Posterior cingulate gyrus (tissue), 11 donors: Measurements from ENCODE around the gene NANOGP8.

Experiments
- DNase-seq, 10 donors: peaks; one replicate each; pipeline versions ENCODE4 v3.0.0 to v3.0.0-alpha.2; 2020 to 2021; ENCODE audit warnings: mixed read lengths in 3 of 10
- intact Hi-C: fragments of 100-400 bp; cut with DNase I; formaldehyde crosslinking; loops from one replicate; pipeline ENCODE4 v1.15.1; 2023

NANOGP8 gene

DNA sequence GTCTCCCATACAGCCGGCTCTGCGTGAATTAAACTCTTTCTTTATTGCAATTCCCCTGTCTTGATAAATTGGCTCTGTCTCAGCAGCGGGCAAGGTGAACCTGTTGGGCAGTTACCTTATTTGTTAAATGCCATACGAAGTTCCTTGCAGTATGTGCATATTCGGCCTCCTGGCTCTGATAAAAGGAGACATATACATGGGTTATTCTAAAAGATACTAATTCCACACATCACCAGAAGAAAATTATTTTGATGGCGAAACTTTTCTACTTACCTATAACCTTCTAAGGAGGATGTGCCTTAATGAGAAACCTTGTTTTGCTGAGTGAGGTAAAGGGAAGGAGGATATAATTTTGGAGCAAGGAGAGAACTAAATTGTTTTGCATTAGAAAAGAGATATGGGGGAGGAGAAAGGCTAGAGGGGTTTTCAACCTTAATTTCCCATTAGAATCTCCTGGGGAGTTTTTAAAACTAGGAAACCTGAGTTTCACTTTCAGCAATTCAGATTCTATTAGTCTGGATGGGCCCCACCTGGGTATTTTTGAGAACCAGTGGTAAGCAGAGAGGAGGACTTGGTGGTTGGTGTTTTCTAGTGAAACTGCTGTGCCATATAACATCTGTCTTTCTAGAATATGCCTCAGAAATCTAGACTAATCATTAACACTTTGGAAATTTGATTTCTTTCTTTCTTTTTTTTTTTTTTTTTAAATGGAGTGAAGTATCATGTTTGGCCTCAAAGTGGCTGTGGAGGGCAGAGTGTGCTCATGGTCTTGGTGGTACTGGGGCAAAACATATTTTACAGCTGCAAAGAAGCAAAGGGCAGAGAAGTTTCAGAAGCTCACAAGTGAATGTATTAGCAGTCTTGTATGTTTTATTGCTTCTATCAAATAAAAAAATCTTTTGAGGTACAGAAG, 23.0 kb downstream of the NANOGP8 start:
- intact Hi-C loops: no loop called here
- no peak for DNase-seq

DNA sequence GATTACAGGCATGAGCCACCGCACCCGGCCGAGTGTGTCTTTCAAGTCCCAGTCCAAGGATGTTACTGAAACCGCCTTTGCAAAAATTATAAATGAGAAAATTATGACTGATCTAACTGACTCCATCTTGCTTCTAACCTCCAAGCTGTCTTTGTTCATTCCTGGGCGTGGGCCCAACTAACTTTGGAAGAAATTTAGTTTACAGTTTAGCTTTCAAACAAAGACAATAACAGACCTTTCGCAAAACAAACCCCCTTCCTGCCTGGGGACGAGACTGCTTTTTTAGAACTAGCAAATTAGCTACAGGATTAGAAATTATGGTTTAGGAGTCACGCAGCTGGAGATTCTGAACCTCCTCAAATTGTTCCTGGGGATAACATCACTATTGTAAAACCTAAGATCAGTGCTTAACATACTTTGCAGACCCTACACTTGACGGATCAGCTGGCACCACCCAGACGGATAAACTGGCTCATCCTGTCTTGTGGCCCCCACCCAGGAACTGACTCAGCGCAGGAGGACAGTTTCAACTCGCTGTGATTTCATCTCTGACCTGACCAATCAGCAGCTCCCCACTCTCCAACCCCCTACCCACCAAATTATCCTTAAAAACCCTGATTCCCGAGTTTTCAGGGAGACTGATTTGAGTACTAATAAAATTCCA, 23.8 kb downstream of the NANOGP8 start:
- intact Hi-C loops: no loop called here
- DNase-seq: no peak

DNA sequence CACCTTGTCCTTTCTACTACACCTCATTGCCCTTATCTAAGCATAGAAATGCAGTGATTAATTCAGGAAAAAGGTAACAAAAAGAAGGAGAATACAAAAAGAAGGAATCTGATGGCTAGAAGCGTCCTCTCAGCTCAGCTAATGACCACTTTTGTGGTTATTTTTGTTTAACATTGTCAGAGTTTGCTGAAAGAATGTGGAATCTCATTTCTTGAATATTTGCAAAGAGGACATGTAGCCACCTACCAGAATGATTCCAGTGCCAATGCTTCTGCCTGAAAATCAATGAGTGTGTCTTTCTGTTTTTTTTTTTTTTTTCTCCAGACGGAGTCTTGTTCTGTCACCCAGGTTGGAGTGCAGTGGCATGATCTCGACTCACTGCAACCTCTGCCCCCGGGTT, 24.5 kb downstream of the NANOGP8 start:
- no peak for DNase-seq
- intact Hi-C loops: no loop called here

DNA sequence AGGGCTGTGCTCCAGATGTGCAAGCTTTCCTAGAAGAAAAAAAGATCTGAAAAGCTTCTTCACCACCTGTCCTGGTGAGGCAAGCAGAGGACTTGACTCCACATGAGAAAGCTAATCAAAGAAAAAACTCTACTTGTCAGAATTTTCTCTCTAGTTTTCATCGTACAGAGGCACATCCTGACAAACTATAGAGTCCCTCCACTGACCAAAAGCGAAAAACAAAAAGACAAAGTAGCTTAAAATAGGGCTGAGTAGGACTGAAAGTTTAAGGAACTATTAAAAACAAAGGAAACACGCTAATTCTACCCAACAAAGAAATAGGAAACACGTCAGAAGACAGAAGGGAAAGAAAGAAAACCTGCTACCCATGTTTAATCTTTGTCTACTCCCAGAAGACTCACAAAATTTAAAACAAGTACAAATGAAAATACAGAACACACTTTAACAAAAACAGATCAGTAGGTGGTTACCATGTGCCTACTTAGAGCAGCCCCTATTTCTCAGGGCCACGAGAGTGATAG, 26.5 kb downstream of the NANOGP8 start:
- DNase-seq: no peak
- intact Hi-C loops: no loop called here

DNA sequence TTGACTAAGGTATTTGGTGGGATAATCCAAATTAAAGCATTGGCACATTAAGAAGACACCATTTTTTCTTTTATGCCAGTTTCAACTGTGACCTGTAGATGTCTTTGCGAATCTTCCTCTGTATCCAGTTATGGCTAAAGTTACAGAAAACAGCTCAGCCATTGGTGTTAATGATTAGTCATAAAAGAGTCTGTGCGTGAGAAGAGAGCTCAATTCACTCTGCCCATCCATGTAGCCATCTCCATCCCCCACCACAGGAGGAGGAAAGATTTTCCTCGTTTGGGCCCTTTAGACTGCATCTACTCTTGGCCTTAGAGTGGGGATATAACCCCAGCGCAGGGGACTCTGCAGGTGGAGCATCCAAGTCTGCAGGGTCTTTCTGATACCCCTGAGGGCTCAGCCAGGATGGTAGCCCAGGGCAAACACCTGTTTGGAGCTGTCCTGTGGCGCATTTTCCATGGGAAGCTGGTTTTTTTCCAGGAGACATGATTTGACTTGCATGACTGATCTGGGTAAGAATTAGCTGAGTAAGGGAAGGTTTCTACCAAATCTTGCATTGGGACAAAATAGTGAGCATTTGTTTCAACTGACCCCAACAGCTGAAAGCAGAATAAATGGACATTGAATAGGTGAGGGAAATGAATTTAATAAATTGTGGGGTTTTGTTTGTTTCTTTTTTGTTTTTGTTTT, 29.5 kb downstream of the NANOGP8 start:
- intact Hi-C loops: no loop called here

DNA sequence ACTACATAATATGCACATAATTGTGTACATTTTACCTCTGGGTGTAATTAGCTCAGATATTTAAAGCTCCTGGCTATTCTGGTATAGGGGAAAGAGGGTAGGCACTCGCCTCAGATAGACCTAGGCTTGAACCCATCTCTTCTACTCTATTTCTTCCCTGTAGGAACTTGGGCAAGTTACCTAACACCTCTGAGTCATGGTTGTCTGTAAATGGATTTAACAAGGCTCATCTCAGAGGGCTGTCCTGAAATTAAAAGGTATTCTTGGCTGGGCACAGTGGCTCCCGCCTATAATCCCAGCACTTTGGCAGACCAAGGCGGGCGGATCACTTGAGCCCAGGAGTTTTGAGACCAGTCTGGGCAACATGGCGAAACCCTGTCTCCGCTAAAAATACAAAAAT, 30.7 kb downstream of the NANOGP8 start:
- no peak for DNase-seq
- intact Hi-C loops: no loop called here

More for the DNA sequence above, 29.5 kb downstream of the NANOGP8 start:
- DNase-seq: no peak

DNA sequence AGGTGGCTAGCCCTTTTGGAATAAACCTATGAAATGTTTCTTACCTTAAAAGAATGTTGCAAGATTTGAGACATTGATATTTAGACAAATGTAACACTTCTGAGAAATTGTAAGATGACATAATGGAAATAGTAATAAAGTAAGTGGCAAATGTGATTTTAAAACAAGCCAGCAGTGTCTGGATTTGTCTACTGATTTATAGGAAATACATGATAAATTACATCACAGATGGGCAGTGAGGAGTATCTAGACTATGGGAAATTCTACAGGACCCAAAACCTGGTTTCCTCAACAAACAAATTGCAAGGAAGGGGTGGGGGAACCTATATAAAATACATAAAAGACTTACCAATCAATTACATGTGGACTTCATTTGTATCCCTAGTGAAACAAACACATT, 37.1 kb downstream of the NANOGP8 start:
- DNase-seq: no peak
- intact Hi-C loops: no loop called here

DNA sequence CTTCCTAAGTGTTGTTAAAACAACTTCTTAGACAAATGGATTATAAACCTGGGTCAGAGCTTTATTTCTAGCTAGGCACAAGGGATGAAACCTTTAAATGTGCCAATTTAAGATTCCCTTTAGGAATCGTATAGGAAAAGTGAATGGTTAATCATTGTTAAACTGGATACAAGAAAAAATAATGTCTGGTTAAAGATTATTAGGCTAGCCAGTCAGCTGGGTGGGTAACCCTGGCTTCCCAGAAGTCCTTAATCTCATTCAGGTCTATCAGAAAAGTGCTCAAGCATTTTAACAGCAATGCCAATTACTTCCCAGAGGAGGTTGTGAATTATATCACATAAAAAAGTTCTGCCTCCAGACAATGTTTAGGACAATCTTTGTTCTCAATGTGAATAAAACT, 37.6 kb downstream of the NANOGP8 start:
- intact Hi-C loops: no loop called here

DNA sequence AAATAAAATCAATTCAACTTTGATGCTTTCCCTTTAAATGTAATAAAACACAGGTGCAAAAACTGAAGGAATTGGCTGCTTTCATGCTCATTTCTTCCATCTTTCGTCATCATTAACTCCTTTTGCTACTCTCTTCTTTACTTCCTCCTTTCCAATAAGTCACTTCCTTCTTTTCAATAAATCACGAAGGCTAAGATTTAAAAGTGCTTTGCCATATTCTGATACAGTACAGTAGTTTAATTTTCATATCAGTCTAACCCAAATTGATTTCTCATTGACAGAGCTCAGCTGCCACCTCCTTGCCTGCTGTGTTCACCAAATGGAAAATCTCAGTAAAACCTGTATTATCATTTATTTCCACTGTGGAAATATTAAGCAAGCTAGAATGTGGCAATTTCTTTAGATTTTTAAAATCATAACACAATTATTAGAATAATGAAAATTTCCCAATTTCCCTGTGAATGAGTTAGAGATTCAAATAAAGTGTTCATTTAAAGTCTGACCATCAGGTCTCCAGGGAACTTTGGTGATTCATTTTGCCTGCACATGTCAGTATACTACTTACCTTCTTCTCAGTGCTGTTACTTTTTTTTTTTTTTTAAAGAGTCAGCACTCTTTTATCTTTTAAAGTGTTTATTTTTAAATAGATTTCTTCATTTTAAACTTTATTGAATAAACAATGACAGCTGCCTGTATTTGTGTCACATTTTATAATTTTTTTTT, 41.6 kb downstream of the NANOGP8 start:
- DNase-seq: no peak
- intact Hi-C loops: no loop called here

More for the DNA sequence above, 37.6 kb downstream of the NANOGP8 start:
- no peak for DNase-seq

DNA sequence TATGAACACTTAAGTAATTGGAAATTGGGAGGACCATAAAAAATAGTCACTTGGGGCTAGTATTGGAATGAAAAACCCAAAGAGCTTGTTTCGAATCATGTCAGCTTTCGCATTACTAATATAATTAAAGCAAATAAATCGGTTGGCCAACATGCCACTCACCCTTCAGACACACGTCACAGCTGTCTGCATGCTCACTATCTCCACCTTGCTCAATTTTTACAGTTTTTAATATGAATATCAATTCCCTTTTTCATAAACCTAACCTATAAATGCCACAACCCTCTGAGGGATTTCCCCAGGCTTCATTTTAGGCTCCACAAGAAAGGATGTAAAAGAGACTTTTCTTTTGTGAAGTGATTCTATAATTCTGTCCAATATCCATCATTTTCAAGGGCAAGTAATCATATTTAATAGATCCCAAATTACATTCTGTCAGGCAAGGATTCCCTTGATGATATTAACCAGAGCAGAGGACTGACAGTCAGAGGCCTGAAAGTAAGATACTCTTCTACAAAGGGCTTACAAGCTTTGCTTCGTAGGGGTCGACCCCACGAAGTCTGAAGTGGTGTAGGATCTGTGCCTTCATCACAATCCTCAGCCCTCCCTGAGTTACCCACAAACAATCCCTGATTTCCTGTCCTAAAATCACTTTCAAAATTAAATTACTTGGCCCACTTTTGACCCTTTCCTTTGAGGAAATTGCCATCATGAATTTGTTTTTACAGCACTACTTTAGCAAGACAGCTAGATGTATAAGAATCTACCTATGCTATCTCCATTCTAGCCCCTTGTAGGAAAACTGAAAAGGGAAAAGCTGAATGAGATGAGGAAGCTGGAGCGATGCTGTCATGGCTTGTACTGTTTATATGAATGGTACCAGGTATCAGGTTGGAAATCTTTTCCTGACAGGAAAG, 44.5 kb downstream of the NANOGP8 start:
- intact Hi-C loops: no loop called here

DNA sequence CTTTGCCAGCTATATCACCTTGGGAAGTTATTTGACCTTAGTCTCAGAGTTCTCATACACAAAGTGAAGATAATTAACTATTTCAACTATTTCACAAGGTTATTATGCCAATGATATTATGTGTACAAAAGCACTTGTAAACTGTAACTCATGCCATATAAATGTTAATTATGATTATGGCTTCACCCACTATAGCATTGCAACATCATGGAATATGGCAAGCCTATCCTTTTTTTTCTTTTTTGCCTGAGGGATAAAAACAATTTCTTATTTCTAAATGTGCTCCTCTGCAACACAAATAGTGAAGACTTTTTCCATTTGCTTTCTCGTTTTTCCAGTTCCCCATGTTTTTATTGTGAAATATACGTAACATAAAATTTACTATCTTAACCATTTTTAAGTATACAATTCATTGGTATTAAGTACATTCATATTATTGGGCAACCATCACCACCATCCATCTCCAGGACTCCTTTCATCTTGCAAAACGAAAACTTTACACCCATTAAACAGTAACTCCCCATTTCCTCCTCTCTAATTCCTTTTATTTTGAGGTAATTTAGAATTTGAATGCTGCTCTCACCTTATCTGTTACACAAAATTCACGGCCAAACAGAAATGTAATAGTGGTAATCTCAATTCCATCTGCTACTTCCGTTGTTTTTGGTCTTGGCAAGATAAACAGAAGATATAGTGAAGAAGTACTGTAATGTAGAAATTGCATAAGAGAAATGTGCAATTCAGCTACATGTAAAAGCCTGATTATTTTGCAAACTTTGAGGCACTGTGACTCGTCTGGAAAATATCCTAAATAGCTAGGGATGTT, 46.3 kb downstream of the NANOGP8 start:
- no peak for DNase-seq
- intact Hi-C loops: no loop called here

More for the DNA sequence above, 44.5 kb downstream of the NANOGP8 start:
- no peak for DNase-seq
